GM12878 (cell line): ENCODE data around the gene PPP4R4. TPM values are rescaled to one million over a fixed set of nuclear protein-coding genes. Genes with fewer than 3 reads are reported as not detected.

Experiments
- ATAC-seq: fragments of 200-7000 bp; cut with Tn5 transposase; 3 replicates; pipeline ENCODE4 v1.9.1; 2020; ENCODE audit warnings: mild to moderate bottlenecking, moderate library complexity
- BruUV-seq: library from RNA; stranded (reverse); fragments of 400-500 nt; replicated peaks from 2 replicates; lab custom pipeline; 2021; lab: Mats Ljungman, UMichigan
- CTCF ChIA-PET: fragments of 300-600 bp; sonication (Branson Sonifier 250); formaldehyde crosslinking; extraction: SDS; loops from one replicate; lab custom pipeline; 2021; ENCODE audit warnings: inconsistent platforms; lab: Yijun Ruan, JAX
- POLR2A ChIA-PET: fragments of 350-600 bp; formaldehyde crosslinking; extraction: SDS; loops from one replicate; lab custom pipeline; 2021; ENCODE audit warnings: inconsistent platforms; lab: Charles Lee
- RAD21 ChIA-PET: fragments of 300-600 bp; sonication (Branson Sonifier 250); formaldehyde crosslinking; loops from one replicate; lab custom pipeline; 2023; ENCODE audit warnings: antibody characterized with exemption; ENCODE audit not compliant: unreplicated experiment; lab: Charles Lee
- SMC1A ChIA-PET: fragments of 300-600 bp; sonication (Branson Sonifier 250); formaldehyde crosslinking; loops from one replicate; lab custom pipeline; 2023; ENCODE audit not compliant: unreplicated experiment, uncharacterized antibody; lab: Charles Lee
- DNase-seq: peaks from one replicate; pipeline ENCODE4 v3.0.0-alpha.2; 2011; ENCODE audit warnings: low read depth, low spot score
- FAIRE-seq: peaks from 3 replicates; lab custom pipeline; 2011; peaks lifted over from hg19 to GRCh38; lab: Jason Lieb, UNC
- H2AFZ ChIP-seq: 2 replicates; pipeline ENCODE4 v1.6.0; 2011; ENCODE audit warnings: low read depth, low read length, control low read depth; ENCODE audit not compliant: control insufficient read depth
- H3K27ac ChIP-seq: 2 replicates; pipeline ENCODE4 v1.5.1; 2011; ENCODE audit warnings: control low read depth; ENCODE audit not compliant: control insufficient read depth, insufficient read depth
- H3K27me3 ChIP-seq, 2 experiments: replicated peaks in 1 of 2; 2 replicates each; pipeline versions ENCODE4 v1.6.0 to v1.6.1; 2011; ENCODE audit warnings: low read length in 1 of 2; ENCODE audit not compliant: control insufficient read depth in 2 of 2, insufficient read depth in 2 of 2
- H3K36me3 ChIP-seq, 2 experiments: 2 replicates each; pipeline ENCODE4 v1.5.1; 2011; ENCODE audit warnings: low read length in 1 of 2; ENCODE audit not compliant: control insufficient read depth in 2 of 2, insufficient read depth in 2 of 2
- H3K4me1 ChIP-seq: 2 replicates; pipeline ENCODE4 v1.6.1; 2011; ENCODE audit warnings: mild to moderate bottlenecking, low read length, moderate library complexity, mixed read lengths; ENCODE audit not compliant: control insufficient read depth, insufficient read depth
- H3K4me2 ChIP-seq: 2 replicates; pipeline ENCODE4 v1.6.0; 2011; ENCODE audit warnings: control low read depth; ENCODE audit not compliant: control insufficient read depth, insufficient read depth
- H3K4me3 ChIP-seq: fragments of 200-600 bp; sonication (generic); 2 replicates; pipeline ENCODE4 v1.5.1; 2016
- H3K79me2 ChIP-seq: 2 replicates; pipeline ENCODE4 v1.6.0; 2011; ENCODE audit warnings: low read length; ENCODE audit not compliant: control insufficient read depth, insufficient read depth
- H3K9ac ChIP-seq: 2 replicates; pipeline ENCODE4 v1.8.0; 2011; ENCODE audit warnings: low read length, control low read depth, mixed read lengths; ENCODE audit not compliant: control insufficient read depth, insufficient read depth
- H3K9me3 ChIP-seq: replicated peaks from 3 replicates; pipeline ENCODE4 v1.5.1; 2011; ENCODE audit warnings: mild to moderate bottlenecking, low read length; ENCODE audit not compliant: control insufficient read depth, insufficient read depth
- H4K20me1 ChIP-seq: 2 replicates; pipeline ENCODE4 v1.6.0; 2011; ENCODE audit not compliant: control insufficient read depth, insufficient read depth
- E2F4 ChIP-seq: IDR thresholded peaks from 2 replicates; pipeline ENCODE4 v1.6.1; 2012; ENCODE audit warnings: low read depth, low read length, improper control_type of control experiment
- EGR1 ChIP-seq, 2 experiments: IDR thresholded peaks; 1 replicate in 1 of 2; 2 replicates in 1 of 2; pipeline ENCODE4 v1.6.1; 2011 to 2012; ENCODE audit warnings: low read depth in 2 of 2, low read length in 2 of 2, borderline replicate concordance in 1 of 2, mild to moderate bottlenecking in 1 of 2, moderate library complexity in 1 of 2
- MYB ChIP-seq: fragments of 150-350 bp; IDR thresholded peaks from 2 replicates; pipeline ENCODE4 v1.6.1; 2014; ENCODE audit warnings: mild to moderate bottlenecking, low read depth, low read length, borderline replicate concordance
- SUPT20H ChIP-seq: IDR thresholded peaks from 2 replicates; pipeline ENCODE4 v1.6.1; 2011; ENCODE audit warnings: low read depth, mild to moderate bottlenecking, low read length, moderate library complexity, borderline replicate concordance; ENCODE audit not compliant: control insufficient read depth
- WGBS: methylation state at CpG from one replicate; pipeline ENCODE4 v1.1.6; 2016; ENCODE audit warnings: low lambda C conversion rate; ENCODE audit not compliant: insufficient replicate concordance, insufficient coverage; ENCODE audit errors: missing lambda C conversion rate; 5-methylcytosine and 5-hydroxymethylcytosine counted together
- in situ Hi-C: fragments of 300-500 bp; cut with MboI; formaldehyde crosslinking; loops from 9 replicates; pipeline ENCODE4 v1.14.3; 2018; ENCODE audit warnings: mixed read lengths
- intact Hi-C: fragments of 100-400 bp; cut with micrococcal nuclease; formaldehyde crosslinking; loops from one replicate; pipeline ENCODE4 v1.14.2; 2022; ENCODE audit not compliant: unreplicated experiment
- polyA plus RNA-seq, 11 experiments: library from polyadenylated mRNA; depleted of rRNA in 4 of 11; unstranded in 6 of 11; stranded (reverse) in 5 of 11; fragments of >200 nt; fragmentation: Nextera tagmentation in 4 of 11; fragmentation: Illumina TruSeq in 1 of 11; extraction: Ambion mirVana in 4 of 11; extraction: Trizol in 1 of 11; gene quantifications; 1 replicate in 1 of 11; 2 replicates in 10 of 11; pipeline versions ENCODE4 v1.2.1 to v1.2.3, GENCODE V29; 2011 to 2016; ENCODE audit warnings: inconsistent platforms in 2 of 11, missing spikeins in 2 of 11, low read depth in 1 of 11
- total RNA-seq, 4 experiments: library from RNA; depleted of rRNA in 3 of 4; stranded (reverse); fragments of >200 nt in 3 of 4; fragmentation: Illumina TruSeq in 1 of 4; extraction: Trizol in 1 of 4; gene quantifications; 2 replicates each; pipeline versions ENCODE4 v1.2.1 to v1.2.3, GENCODE V29; 2013 to 2021
- TF ChIP-seq, protein P1 (sequence below): fragments of 450-650 bp; formaldehyde crosslinking; IDR thresholded peaks from 2 replicates; pipeline ENCODE4 v1.4.0; 2020; ENCODE audit warnings: mild to moderate bottlenecking, moderate library complexity

The PPP4R4 gene
- total and polyA plus RNA-seq, 10 of the 15 experiments (the other 5 are each of a cell fraction or from before 2014, with no cell fraction given) = 0.01 to 0.13 (median 0.08) TPM; not detected in 4

GRCh38 chr14:94290197-94290596, 116.1 kb downstream of the PPP4R4 start:
- RAD21 ChIA-PET = no interaction called here
- no peak overlapping the region for H3K4me2 ChIP-seq

More at GRCh38 chr14:94290197-94290596, 116.1 kb downstream of the PPP4R4 start:
- Histone ChIP-seq H3K79me2 (no peaks in the 10 kb centered on the region), H3K9me3 (no peaks in the 10 kb centered on the region; the same call in 2 of the 3 replicates), H3K27ac (no peak overlapping the region), H3K27me3 (no peaks in the 10 kb centered on the region; a peak in 1 of 4 replicates), H3K4me3 (no peak overlapping the region), H2AFZ (no peak overlapping the region), H3K9ac (no peak overlapping the region), H3K4me1 (no peaks in the 10 kb centered on the region), H4K20me1 (no peaks in the 10 kb centered on the region), H3K36me3 (no peaks in the 10 kb centered on the region)
- in situ Hi-C loops = no loop called here
- no peak for FAIRE-seq
- POLR2A ChIA-PET = no interaction called here
- no TSS peak for BruUV-seq
- no peak for TF ChIP-seq E2F4
- no peak for TF ChIP-seq SUPT20H
- TF ChIP-seq, protein P1, sequence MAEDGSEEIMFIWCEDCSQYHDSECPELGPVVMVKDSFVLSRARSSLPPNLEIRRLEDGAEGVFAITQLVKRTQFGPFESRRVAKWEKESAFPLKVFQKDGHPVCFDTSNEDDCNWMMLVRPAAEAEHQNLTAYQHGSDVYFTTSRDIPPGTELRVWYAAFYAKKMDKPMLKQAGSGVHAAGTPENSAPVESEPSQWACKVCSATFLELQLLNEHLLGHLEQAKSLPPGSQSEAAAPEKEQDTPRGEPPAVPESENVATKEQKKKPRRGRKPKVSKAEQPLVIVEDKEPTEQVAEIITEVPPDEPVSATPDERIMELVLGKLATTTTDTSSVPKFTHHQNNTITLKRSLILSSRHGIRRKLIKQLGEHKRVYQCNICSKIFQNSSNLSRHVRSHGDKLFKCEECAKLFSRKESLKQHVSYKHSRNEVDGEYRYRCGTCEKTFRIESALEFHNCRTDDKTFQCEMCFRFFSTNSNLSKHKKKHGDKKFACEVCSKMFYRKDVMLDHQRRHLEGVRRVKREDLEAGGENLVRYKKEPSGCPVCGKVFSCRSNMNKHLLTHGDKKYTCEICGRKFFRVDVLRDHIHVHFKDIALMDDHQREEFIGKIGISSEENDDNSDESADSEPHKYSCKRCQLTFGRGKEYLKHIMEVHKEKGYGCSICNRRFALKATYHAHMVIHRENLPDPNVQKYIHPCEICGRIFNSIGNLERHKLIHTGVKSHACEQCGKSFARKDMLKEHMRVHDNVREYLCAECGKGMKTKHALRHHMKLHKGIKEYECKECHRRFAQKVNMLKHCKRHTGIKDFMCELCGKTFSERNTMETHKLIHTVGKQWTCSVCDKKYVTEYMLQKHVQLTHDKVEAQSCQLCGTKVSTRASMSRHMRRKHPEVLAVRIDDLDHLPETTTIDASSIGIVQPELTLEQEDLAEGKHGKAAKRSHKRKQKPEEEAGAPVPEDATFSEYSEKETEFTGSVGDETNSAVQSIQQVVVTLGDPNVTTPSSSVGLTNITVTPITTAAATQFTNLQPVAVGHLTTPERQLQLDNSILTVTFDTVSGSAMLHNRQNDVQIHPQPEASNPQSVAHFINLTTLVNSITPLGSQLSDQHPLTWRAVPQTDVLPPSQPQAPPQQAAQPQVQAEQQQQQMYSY = no peak
- TF ChIP-seq MYB = no peak
- TF ChIP-seq EGR1 (IDR thresholded peaks at IDR 0.05; ENCODE audit: borderline replicate concordance in 1 of 2, low read depth in 2 of 2, low read length in 2 of 2) = no peak
- 20% methylated on average over 8 of the region's 8 CpGs for WGBS
- SMC1A ChIA-PET = no interaction called here
- CTCF ChIA-PET = no interaction called here
- intact Hi-C loops = no loop called here
- no peak for DNase-seq
- ATAC-seq = no peak
